Keratinocyte (primary cell): ENCODE measurements around the gene INTS1.

ENCODE experiments used
- EZH2 ChIP-seq: IDR thresholded peaks from one replicate; pipeline ENCODE4 v1.6.1; 2012; ENCODE audit warnings: inconsistent platforms, mild to moderate bottlenecking, low read length, moderate library complexity
- TF ChIP-seq, protein P1 (sequence below), 3 experiments: IDR thresholded peaks in 1 of 3; conservative IDR thresholded peaks in 1 of 3; optimal IDR thresholded peaks in 1 of 3; 2 replicates in 2 of 3; 3 replicates in 1 of 3; pipeline versions ENCODE3 to v1.5.1; 2011; ENCODE audit warnings: low read length in 3 of 3, mild to moderate bottlenecking in 3 of 3, moderate library complexity in 2 of 3, control low read depth in 1 of 3, inconsistent platforms in 1 of 3; ENCODE audit not compliant: insufficient read depth in 2 of 3; ENCODE audit errors: extremely low read depth in 1 of 3

DNA sequence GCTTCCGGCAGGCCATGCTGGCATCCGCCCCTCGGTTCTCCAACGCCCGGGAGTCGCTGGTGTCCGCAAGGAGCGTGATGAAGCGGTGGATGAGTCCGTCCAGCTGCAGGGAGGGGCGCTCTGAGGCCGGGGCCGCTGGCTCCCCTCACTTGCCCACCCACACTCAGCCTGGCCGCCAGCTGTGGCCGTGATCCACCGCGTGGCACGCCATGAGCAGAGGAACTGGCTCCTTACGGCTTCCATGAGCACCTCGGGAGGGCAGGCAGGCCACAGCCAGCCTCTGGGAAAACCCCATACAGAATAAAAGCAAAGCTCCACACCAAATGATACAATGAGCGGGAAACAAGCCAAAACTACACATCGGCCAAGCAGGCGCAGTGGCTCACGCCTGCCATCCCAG, 29.5 kb downstream of the INTS1 start:
- TF ChIP-seq, protein P1, sequence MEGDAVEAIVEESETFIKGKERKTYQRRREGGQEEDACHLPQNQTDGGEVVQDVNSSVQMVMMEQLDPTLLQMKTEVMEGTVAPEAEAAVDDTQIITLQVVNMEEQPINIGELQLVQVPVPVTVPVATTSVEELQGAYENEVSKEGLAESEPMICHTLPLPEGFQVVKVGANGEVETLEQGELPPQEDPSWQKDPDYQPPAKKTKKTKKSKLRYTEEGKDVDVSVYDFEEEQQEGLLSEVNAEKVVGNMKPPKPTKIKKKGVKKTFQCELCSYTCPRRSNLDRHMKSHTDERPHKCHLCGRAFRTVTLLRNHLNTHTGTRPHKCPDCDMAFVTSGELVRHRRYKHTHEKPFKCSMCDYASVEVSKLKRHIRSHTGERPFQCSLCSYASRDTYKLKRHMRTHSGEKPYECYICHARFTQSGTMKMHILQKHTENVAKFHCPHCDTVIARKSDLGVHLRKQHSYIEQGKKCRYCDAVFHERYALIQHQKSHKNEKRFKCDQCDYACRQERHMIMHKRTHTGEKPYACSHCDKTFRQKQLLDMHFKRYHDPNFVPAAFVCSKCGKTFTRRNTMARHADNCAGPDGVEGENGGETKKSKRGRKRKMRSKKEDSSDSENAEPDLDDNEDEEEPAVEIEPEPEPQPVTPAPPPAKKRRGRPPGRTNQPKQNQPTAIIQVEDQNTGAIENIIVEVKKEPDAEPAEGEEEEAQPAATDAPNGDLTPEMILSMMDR (optimal IDR thresholded peaks at IDR 0.05 in 1 of 3, IDR thresholded peaks at IDR 0.05 in 1 of 3, conservative IDR thresholded peaks at IDR 0.05 in 1 of 3; ENCODE audit: extremely low read depth in 1 of 3, insufficient read depth in 2 of 3, low read length in 3 of 3): no peak
- TF ChIP-seq EZH2: no peak
